GM18526 (cell line): Measurements from ENCODE around the gene SLC44A1.

Source experiments
- POLR2A ChIP-seq: IDR thresholded peaks from 3 replicates; pipeline ENCODE4 v1.6.1; 2011; ENCODE audit not compliant: insufficient read length; ENCODE audit errors: extremely low read depth

SLC44A1 gene

GRCh38 chr9:105361873-105362272 is 117.4 kb downstream of the SLC44A1 start:
- no peak for TF ChIP-seq POLR2A

- TF ChIP-seq POLR2A: no peak
These were observed 118.0 kb downstream of the SLC44A1 start for GRCh38 chr9:105362470-105362869.

- TF ChIP-seq POLR2A: no peak
These were observed 119.4 kb downstream of the SLC44A1 start for GRCh38 chr9:105363837-105364236.

GRCh38 chr9:105369911-105370310 is 125.5 kb downstream of the SLC44A1 start:
- TF ChIP-seq POLR2A: no peak

DNA sequence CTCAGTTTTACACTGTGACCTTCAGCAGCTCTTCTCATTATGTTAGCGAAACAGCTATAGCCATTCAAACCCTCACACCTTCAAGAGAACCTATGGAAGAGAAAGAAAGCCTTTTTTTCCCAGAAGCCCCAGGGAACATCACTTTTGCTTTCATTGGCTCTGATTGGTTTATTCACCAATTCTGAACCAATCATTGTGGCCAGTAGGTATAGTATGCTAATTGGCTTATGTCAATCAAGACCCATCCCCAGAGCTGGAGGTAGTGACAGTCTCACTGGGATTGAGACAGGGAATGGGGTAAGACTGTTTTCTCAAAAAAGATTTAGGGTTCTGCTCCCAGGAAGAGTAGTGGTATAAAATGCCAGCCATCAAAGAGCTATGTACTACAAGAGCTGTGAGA is 129.3 kb downstream of the SLC44A1 start:
- no peak for TF ChIP-seq POLR2A

- TF ChIP-seq POLR2A: no peak
These were observed 130.9 kb downstream of the SLC44A1 start for GRCh38 chr9:105375323-105375722.

- no peak for TF ChIP-seq POLR2A
These were observed 132.4 kb downstream of the SLC44A1 start for GRCh38 chr9:105376893-105377292.

DNA sequence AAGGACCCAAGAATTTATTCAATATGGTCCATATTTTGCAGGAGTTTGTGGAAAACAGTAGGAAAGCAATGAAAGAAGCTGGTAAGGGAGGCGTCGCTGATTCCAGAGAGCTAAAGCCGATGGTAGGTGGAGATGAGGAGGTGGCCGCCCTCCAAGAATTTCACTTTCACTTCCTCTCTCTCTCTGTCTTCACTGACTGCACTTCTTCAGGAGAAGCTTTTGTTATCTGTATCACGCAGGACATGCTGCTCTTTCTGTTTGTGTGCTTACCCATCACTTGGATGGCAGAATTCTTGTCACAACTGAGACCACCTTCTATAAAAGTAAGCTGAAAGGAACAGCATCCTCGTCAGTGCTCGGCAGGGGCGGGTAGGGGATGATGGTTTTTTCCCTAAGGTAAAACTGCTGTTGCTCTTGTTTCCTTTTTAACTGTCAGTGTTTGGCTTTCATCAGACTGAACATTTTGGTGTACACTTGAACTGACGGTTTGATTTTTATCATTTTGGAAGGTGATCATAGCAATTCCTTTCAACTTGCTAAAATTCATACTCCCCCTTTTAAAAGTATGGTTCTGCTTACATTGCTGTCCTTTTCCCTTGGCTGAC is 141.0 kb downstream of the SLC44A1 start:
- TF ChIP-seq POLR2A: no peak

DNA sequence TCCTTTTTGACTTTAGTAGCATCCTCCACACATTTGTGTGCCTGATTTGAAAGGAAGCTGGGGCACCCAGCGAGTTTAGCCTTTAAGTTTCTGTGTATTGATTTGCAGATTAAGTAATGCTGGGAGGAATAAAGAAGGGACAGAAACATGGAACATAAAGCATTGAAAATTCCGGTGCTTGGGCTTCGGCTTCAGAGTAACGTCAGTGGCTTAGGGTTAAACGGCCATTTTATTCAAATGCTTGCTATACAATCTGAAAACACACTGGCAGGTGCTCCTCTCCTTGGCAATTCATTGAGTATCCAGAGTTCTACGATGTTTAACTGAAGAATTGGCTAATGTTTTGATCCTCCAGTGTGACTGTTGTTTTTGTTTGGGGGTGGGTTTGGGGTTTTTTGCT is 145.3 kb downstream of the SLC44A1 start:
- no peak for TF ChIP-seq POLR2A

- TF ChIP-seq POLR2A: no peak
These were observed 146.4 kb downstream of the SLC44A1 start for GRCh38 chr9:105390871-105391270.

DNA sequence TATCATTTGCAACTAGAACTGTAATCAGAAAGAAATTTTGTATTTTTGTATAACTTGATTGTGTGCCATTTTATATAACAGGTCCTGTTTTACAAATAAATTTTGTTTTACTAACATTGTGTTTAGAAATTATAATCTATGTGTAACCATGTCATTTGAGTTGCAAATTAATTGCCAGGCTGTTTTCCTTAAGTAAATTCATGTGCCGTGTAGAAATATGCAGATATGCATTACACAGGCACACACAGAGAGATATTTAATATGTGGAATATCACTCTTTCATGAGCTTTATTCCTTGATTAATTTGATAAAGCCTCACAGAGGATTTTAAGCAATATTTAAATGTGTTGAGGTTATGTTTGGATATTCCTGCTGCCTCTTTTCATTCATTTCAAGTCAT is 146.8 kb downstream of the SLC44A1 start:
- TF ChIP-seq POLR2A: no peak

DNA sequence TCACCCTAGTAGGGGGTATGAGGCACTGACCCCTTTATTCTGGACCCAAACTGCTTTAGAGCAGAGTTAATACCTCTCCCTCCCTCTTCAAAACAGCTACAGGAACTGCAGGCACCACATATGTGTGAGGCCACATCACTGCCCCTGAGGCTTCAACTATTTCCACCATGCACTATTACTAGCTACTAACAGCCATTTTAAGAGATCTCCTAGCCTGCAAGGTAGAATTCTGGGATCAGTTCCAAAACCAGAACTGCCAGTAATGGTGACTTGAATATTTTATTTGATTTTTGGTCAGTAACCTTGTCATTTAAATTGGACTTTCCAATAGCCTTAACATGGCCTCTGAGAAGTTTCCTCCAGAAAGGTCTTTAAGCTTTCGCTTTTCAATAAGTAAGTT is 148.1 kb downstream of the SLC44A1 start:
- no peak for TF ChIP-seq POLR2A

- no peak for TF ChIP-seq POLR2A
These were observed 149.3 kb downstream of the SLC44A1 start for GRCh38 chr9:105393576-105394344.

- TF ChIP-seq POLR2A: no peak
These were observed 152.0 kb downstream of the SLC44A1 start for GRCh38 chr9:105396441-105396840.

DNA sequence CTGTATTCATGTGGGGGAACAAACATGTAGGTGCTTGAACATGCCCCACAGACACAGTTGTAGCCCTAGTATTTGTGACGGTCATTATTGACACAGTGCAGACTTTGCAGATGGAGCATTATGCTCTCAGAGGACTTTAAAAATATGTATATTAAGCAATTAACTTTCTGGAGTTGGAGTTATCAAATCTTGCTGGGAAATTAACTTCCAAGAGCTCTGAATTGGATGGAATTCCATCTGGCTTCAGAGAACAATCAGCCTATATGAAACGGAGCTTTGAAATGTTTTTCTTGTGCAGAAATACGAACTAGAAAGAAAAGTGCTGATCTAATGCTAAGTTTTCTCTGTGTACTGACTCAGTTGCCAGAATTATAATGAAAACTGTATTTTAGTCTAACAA is 152.4 kb downstream of the SLC44A1 start:
- TF ChIP-seq POLR2A: no peak

DNA sequence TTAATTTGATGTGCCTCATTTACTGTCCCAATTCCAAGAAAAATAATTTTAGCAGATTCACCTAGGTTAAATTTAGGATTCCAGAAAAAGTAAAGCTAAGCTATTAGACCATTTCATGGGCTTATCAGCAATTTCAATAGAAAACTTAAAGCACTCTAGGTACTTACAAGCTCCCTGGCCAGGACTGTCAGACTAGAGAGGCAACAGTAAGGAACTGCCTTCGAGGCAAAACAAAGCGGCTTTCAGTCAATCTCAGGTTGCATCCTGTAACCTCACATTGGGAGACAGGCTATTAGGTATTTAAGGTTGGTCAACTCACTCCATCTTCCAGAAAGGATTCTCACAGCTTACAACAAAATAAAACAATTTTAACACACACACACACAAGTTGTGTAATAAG is 154.7 kb downstream of the SLC44A1 start:
- TF ChIP-seq POLR2A: no peak

- TF ChIP-seq POLR2A: no peak
These were observed 157.2 kb downstream of the SLC44A1 start for GRCh38 chr9:105401651-105402050.
